NCI-H146 treated with DMSO at 0.1 percent for 48 hours (cell line): ENCODE results near the gene NUP35.
"Not testable (repeated sequence)": the region's sequence is repeated elsewhere in the genome, so short reads cannot be mapped to it uniquely, and the experiment has no call there.

Source experiments
- DNase-seq: peaks from one replicate; lab custom pipeline; 2025; ENCODE audit not compliant: unreplicated experiment; lab: John Stamatoyannopoulos, UW

Gene NUP35

DNA sequence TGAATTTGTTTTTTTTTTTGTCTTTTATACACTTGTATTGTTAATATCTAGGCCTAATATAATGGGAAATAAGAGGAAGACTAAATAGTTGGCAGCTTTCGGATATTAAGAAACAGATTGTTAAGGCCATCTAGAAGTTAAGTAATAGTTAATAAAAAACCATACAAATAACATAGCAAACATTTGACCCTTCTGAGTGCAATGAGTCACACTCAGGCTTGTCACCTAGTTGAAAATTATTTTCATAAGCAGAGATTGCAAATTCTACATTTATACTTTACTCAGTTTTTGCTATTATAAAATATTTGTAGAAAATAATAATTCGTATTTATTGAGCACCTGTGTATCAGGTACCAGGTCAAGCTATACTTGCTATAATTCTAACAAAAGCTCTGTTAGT lies 2.4 kb downstream of the NUP35 start:
- no peak for DNase-seq

DNA sequence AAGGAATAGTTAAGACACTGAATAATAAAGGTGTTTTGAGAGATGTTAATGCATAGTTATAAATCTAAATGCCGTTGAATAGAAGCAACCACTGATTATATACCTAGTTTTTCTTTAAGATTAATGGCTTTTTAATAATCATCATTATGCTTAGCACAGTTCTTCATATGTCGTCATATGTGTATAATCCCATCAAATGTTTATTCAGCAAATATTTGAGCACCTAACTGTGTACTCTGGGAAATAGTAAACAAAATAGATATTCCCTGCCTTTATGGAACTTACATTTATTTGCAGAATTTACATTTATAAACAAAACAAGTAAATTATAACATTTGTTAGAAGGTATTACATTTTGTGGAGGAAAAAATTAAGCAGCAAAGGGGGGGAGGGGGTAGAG lies 9.8 kb downstream of the NUP35 start:
- DNase-seq, result no peak

DNA sequence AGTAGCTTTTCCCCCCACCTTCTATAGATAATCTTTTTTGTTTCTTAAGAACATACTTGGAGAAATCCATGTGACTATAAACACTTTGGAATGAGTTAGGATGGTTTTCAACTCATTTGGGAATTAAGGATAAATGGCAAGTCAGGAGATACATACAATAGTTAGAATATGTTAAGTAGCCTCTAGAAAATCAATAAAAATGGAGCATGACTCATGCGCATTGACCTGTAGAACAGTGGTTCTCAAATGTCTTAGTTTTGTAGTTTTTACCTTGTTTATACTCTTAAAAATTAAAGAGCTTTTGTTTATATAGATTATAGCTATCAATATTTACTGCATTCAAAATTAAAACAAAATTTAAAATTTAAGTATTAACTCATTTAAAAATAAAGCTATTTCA lies 24.7 kb downstream of the NUP35 start:
- no peak for DNase-seq

DNA sequence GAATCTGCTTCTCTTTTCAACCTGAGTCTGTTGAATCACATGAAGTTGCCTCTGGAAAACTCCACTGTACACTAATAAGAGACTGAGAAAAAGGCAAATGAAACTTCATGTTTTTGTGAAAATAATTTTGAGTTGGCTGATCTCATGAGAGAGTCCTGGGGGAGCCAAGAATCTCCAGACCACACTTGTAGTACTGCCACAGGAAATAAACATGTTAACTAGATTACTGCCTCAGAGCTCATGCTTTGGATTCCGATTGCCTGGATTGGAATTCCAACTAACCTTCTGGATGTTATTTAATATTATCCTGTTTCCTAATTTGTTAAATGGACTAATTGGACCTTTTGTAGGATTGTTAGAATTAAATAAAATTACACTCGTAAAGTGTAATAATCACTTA lies 25.2 kb downstream of the NUP35 start:
- no peak for DNase-seq

DNA sequence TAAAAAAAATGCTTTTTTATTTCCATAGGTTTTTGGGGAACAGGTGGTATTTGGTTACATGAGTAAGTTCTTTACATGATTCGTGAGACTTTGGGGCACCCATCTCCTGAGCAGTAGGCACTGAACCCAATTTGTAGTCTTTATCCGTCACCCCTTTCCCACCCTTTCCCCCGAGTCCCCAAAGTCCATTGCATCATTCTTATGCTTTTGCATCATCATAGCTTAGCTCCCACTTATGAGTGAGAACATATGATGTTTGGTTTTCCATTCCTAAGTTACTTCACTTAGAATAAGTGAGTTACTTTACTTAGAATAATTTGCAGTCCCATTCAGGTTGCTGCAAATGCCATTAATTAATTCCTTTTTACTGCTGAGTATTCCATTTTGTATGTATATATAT lies 28.0 kb downstream of the NUP35 start:
- DNase-seq, result not testable (repeated sequence)

DNA sequence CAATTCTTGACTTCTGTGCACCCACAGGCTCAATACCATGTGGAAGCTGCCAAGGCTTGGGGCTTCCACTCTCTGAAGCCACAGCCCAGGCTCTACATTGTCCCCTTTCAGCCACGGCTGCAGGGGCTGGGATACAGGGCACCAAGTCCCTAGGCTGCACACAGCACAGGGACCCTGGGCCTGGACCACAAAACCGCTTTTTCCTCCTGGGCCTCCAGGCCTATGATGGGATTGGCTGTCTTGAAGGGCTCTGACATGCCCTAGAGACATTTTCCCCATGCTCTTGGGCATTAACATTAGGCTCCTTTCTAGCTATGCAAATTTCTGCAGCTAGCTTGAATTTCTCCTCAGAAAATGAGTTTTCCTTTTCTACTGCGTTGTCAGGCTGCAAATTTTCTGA lies 29.7 kb downstream of the NUP35 start:
- no peak for DNase-seq

DNA sequence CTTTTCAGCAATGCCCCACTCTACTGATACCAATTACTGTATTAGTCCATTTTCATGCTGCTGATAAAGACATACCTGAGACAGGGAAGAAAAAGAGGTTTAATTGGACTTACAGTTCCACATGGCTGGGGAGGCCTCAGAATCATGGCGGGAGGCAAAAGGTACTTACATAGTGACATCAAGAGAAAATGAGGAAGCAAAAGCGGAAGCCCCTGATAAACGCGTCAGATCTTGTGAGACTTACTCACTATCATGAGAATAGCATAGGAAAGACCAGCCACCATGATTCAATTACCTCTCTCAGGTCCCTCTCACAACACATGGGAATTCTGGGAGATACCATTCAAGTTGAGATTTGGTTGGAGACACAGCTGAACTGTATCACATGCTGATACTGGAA lies 30.5 kb downstream of the NUP35 start:
- DNase-seq, result not testable (repeated sequence)

DNA sequence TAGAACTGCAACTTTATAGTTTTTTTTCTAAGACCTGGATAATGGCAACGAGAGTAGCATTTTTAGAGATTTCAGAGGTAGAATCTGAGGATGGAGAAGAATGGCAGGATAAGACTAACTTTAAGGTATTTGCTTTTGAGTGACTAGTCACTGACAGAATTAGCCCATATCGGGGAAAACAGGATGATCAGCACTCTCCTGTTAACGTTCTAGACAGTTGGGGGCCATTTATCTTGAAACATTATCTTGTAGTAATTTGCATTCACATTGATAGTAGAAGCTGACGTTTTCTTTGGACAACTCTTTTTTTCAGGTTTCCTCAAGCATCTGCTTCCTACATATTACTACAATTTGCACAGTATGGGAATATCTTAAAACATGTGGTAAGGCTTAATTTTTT lies 32.9 kb downstream of the NUP35 start:
- DNase-seq, result peak; percentile 10

DNA sequence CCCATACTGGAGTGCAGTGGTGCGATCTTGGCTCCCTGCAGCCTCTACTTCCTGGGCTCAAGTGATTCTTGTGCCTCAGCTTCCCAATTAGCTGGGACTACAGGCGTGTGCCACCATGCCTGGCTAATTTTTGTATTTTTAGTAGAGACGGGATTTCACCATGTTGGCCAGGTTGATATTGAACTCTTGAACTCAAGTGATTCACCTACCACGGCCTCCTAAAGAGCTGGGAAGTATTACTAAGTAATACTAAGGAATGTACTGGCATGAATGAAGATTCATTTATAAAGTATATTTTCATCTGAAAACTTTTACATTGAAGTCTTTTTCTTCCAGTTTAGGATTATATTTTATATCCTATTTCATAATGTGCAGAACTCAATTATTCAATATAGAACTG lies 38.1 kb downstream of the NUP35 start:
- DNase-seq, result no peak

DNA sequence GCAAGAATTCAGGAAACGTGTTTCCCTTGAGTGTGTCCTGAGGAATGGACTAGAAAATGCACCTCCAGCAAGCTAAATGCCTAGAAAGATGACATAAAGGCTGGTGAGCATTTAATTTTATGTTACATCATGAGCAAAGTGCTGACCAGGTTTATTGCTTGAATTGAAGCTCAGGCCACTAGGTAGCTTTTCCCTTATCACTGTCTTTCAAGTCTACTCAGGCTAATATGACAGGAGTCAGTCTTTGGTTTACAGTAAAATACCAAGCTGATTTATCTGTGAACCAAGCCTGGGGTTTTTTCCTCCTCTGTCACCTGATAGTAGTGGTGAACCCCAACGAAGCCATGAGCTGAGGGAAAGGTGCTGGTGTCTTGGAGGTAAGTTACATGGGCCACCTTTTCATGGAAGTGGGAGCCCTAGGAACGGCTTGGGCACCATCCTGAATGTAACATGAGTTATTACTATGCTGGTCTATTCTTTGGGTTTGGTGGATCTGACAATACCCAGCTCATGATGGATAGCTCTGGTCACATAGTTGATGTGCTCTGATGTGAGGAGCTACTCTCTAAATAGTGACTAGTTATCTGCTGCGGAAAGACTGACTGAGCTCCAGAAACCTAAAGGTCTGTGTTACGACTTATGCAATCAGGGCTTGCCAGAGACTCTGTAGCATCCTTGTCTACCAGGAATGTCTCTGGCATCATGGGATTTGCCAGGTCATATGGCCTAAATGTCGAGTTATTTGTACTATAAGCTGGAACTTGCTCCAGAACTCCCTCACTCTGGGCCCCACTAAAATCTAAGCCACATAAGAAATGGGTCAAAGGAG lies 39.8 kb downstream of the NUP35 start:
- DNase-seq, result no peak

DNA sequence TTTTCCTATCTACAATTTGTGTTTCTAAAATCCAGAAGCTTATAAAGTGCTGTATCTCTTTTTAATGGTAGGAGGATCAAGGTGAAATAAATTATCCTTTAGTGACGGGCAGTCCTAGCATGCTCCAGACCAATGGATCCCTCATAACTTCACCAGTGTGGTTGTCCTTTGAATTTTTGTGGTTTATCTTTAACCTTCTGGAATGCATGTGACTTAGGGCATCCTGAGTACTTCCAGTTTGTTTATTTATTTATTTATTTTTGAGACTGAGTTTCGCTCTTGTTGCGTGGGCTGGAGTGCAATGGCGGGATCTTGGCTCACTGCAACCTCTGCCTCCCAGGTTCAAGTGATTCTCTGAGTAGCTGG lies 40.4 kb downstream of the NUP35 start:
- DNase-seq, result no peak

DNA sequence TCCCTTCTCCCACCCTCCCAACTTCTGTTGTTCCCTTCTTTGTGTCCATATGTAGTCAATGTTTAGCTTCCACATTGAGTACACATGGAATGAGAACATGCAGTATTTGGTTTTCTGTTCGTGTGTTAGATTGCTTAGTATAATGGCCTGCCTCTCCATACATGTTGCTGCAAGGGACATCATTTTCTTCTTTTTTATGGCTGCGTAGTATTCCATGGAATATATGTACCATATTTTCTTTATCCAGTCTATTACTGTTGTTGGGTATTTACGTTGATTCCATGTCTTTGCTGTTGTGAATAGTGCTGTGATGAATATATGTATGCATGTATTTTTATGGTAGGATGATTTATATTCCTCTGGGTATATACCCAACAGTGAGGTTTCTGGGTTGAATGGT lies 42.0 kb downstream of the NUP35 start:
- DNase-seq, result no peak

DNA sequence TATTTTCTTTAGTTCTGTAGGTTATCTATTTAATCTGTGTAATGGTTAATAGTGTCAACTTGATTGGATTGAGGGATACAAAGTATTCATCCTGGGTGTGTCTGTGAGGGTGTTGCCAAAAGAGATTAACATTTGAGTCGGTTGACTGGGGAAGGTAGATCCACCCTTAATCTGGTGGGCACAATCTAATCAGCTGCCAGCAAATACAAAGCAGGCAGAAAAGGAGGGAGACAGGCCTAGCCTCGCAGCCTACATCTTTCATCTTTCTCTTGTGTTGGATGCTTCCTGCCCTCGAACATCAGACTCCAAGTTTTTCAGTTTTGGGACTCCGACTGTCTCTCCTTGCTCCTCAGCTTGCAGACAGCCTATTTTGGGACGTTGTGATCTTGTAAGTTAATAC lies 42.7 kb downstream of the NUP35 start:
- DNase-seq, result not testable (repeated sequence)

DNA sequence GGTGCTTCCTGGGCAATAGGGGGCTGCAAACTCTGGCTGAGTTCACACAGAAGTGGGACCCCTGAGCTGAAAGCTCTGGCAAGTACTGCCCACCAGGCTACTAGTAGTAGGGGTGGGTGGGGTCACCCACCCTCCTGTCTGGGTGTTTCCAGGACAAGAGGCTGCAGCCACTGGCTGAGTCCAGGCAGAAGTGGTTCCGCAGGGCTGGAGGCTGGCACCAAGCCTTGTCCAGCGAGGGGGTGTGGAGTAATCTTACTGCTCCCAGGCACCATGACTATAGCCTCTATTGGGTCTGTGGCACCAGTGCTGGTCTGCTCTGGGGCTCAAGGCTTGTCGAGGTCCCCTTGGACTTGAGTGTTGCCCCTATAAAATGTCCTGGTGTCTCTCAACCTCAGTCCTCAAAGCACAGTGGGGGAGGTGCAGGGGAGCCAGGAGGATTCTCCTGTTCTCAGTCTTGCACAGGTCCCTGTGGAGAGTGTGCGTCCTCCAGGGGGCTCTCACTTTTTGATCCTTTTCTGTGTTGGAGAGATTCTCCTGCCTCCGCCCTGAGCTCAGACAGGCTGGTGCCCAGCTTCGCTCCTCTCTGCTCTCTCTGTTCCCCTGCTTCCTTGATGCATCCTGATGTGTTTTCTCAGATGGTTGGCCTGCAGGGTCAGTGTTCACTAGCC lies 48.1 kb downstream of the NUP35 start:
- DNase-seq, result no peak

DNA sequence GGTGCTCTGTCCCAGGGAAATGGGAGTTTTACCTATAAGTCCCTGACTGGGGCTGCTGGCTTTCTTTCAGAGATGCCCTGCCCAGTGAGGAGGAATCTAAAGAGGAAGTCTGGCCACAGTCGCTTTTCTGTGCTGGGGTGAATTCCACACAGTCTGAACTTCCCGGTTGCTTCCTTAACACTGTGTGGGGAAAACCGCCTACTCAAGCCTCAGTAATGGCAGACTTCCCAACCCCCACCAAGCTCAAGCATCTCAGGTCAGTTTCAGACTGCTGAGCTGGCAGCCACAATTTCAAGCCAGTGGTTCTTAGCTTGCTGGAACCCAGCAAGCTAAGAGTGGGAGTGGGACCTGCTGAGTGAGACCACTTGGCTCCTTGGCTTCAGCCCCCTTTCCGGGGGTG lies 54.9 kb downstream of the NUP35 start:
- DNase-seq, result no peak

DNA sequence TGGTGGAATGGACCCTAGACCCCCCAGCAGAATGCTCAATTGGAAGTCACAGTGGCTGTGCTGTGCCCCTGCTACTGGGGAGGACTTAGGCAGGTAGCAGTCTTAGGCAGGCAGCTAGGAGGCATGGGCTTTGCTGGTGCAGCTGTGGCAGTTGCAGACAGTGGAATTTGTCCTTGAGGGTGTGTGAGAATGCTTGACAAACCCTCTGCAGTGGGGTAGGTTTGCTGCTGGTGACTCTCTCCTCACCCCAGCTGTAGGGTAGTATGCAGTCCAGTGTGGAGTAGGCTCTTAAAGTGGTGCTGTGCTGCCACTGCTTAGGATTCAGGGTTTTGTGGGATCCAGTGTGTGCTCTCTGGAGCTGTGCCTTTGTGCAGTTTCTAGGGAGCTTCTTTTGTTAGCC lies 61.3 kb downstream of the NUP35 start:
- no peak for DNase-seq

DNA sequence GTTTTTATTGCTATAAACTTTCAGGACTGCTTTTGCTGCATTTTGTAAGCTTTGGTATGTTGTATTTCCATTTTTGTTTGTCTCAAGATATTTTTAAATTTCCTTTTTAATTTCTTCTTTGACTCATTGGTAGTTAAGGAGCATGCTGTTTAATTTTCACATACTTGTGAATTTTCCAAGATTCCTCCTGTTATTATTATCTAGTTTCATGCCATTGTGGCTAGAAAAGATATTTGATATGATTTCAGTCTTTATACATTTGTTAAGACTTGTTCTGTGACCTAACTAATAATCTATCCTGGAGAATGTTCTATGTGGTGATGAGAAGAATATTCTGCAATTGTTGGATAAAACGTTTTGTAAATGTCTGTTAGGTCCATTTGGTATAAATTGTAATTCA lies 62.1 kb downstream of the NUP35 start:
- no peak for DNase-seq

DNA sequence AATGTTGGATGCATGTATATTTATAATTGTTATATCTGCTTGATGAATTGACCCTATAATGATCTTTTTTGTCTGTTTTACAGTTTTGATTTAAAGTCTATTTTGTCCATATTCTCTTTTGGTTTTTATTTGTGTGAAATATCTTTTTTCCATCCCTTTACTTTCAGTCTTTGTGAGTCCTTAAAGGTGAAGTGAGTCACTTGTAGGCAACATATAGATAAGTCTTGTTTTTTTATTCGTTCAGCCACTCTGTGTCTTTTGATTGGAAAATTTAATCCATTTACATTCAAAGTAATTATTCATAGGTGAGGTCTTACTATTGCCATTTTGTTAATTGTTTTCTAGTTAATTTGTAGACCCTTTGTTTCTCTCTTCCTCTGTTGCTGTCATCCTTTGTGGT lies 62.5 kb downstream of the NUP35 start:
- no peak for DNase-seq

DNA sequence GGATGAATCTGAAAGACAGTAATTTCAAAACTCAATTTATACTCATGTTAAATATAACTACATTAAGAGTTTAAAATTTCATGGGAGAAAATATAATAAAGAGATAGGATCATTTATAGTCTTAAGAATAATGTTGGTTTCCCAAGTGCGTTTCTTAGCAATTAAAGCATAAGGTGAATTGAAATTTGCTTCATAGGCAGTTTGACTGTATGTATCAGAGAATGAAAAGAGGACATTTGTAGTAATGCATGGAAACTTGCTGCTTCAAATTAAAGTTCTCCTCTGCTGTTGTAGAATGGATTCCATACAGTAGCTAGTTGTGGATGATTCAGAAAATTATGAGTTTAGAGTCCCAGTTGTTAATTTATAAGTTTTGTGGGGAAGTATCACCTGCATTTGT lies 68.1 kb downstream of the NUP35 start:
- DNase-seq, result no peak

DNA sequence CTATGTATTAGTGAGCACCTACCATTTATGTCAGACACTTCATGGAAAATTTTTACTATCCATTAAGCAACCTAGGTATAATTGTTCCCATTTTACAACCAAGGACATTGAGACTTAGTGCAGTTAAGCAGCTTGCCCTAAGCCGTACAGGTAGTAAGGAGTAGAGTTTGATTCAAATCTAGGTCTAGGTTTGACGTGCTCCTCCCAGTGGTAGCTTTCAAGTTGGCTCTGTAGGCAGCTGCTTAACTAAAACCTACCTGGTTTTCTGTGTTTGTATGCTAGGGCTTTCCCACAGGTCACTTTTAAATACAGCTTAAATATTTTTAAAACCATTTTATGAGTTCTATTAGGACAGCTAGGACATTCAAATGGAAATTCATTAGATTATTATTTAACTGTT lies 69.7 kb downstream of the NUP35 start:
- no peak for DNase-seq

DNA sequence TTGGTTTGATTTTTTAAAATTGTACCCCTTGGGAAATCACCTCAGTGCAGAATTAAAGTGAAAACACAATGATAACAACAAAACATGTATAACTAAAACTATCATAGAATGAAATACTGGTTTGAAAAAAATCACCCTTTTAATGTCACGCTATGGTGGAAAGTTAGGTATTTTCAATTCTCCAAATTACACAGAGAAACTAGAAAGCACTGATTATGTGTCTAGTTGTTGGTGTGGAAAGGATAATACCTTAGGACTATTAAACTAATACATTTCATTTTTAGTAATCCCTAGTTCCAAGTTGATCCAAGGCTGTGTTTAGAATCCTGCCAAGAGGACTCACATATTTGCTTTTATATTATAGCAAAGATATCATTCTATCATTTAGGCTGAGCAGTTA lies 71.2 kb downstream of the NUP35 start:
- DNase-seq, result no peak

DNA sequence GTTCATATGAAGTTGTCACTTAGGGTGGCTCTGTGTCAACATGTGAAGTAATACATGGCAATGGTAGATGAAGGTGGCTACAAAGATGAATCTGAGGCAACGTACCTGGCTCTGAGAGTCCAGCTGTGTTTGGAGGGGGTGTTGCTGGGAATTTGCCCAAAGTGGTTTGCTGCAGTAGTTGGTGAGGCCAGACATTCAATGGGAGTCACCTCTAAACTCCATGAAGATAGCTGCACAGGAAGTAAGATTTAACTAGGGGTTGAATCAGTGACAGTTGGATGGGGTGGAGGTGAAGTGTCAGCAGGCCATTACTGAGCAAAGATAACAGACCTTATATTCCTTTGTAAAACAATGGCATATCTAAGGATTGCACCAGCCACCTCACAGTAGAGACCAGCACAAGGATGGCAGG lies 71.8 kb downstream of the NUP35 start:
- no peak for DNase-seq

DNA sequence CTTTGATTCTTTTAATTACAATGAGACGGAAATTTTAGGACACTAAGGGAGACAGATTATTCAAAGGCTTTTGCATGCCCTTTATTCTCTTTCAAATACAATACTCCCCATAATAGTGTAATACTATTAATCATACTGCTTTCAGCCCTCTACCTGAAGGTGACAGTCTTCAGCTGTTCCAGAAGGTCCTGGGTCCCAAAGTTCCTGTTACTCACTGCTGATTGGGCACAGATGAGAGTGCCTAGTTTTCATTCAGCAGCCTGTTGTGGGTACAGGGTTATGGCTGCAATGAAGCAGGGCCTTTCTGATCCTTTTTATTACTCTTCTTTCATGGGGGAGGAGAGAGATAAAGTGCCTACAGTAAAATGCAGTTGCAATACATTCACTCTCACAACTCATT lies 80.2 kb downstream of the NUP35 start:
- no peak for DNase-seq
